ENCODE measurements around the gene TMEM33. TPM values are rescaled to one million over a fixed set of nuclear protein-coding genes. Genes with fewer than 3 reads are reported as not detected.

TMEM33 gene
- total and polyA plus RNA-seq, 2 of the 8 experiments (the other 6 are each of a cell fraction or from before 2014, with no cell fraction given) = 72.5 to 94.4 TPM

- no peak overlapping the region for H3K9ac ChIP-seq (replicated peaks in 1 of 4; ENCODE audit: extremely low read depth in 1 of 4, low read depth in 3 of 4, low read length in 3 of 4)
- no peaks in the 10 kb centered on the region for H3K36me3 ChIP-seq (ENCODE audit: control insufficient read depth in 2 of 4, insufficient read depth in 4 of 4, low read length in 3 of 4)
- H3K79me2 ChIP-seq (ENCODE audit: control insufficient read depth in 1 of 2, insufficient read depth in 2 of 2, low read length in 2 of 2) = no peaks in the 10 kb centered on the region
- 91% methylated on average over 1 of the region's 1 CpG; no CpG with 5 or more reads in 1 of the 2 experiments for WGBS, 2 experiments (ENCODE audit: extremely low coverage in 1 of 2, insufficient coverage in 1 of 2, insufficient read length in 1 of 2, insufficient replicate concordance in 2 of 2, low coverage in 1 of 2, low lambda C conversion rate in 2 of 2, missing lambda C conversion rate in 1 of 2)
- no peak overlapping the region for H3K23ac ChIP-seq (ENCODE audit: insufficient read length)
- H2BK12ac ChIP-seq (ENCODE audit: low read depth, low read length) = no peak overlapping the region
- no peak overlapping the region for H4K8ac ChIP-seq (ENCODE audit: extremely low read depth, insufficient read depth, low read length)
- no peak overlapping the region for H3K4me3 ChIP-seq (ENCODE audit: extremely low read depth in 1 of 4, insufficient read depth in 2 of 4, low read depth in 3 of 4, low read length in 4 of 4)
- H2BK20ac ChIP-seq (ENCODE audit: low read length) = no peak overlapping the region
- no peak overlapping the region for H4K5ac ChIP-seq (ENCODE audit: insufficient read length, low read depth, low read length)
- H3K23me2 ChIP-seq (ENCODE audit: low read depth, low read length) = no peaks in the 10 kb centered on the region
- H2BK5ac ChIP-seq (ENCODE audit: low read depth, low read length) = no peak overlapping the region
- no peak overlapping the region for H3K4me2 ChIP-seq (ENCODE audit: insufficient read depth in 1 of 2, low read depth in 2 of 2, low read length in 2 of 2)
- H2BK15ac ChIP-seq (ENCODE audit: low read length) = no peak overlapping the region
- H3K79me1 ChIP-seq (ENCODE audit: low read depth, low read length) = no peaks in the 10 kb centered on the region
- H2AK5ac ChIP-seq (ENCODE audit: low read depth, low read length) = no peak overlapping the region
- peaks cover 0 to 2% of the 10 kb centered on the region in 2 experiments for H4K20me1 ChIP-seq (replicated peaks in 1 of 2; ENCODE audit: control insufficient read depth in 1 of 2, insufficient read depth in 2 of 2, low read length in 2 of 2)
- POLR2A ChIA-PET (ENCODE audit: partially characterized antibody) = no interaction called here
- CTCF ChIA-PET (ENCODE audit: partially characterized antibody) = interaction anchor here (0.6 to 7.6 kb wide), 19 partner anchors 8 to 796 kb away, joined by 3 to 58 read pairs (median 6); no protein-coding TSS in a partner anchor
- DNase-seq (ENCODE audit: low read depth in 1 of 2, low spot score in 2 of 2) = no peak
- no peak overlapping the region for H4K91ac ChIP-seq (replicated peaks; ENCODE audit: insufficient read length, low read length)
- H3K4ac ChIP-seq (replicated peaks; ENCODE audit: insufficient read length, low read depth, low read length) = no peak overlapping the region
- H3K27me3 ChIP-seq (replicated peaks in 1 of 4; ENCODE audit: control insufficient read depth in 3 of 4, extremely low read depth in 1 of 4, insufficient read depth in 3 of 4, low read length in 3 of 4) = peaks cover 2 to 12% (median 10%) of the 10 kb centered on the region in 4 experiments; a peak in 6 of 7 replicates
- no peak overlapping the region for H2BK120ac ChIP-seq (replicated peaks; ENCODE audit: low read depth, low read length)
- H2AFZ ChIP-seq (ENCODE audit: low read length) = no peak overlapping the region
- H3K56ac ChIP-seq (replicated peaks; ENCODE audit: insufficient read length, low read depth, low read length) = no peak overlapping the region
- H3K4me1 ChIP-seq (replicated peaks in 1 of 4; ENCODE audit: control insufficient read depth in 3 of 4, insufficient read depth in 4 of 4, low read length in 3 of 4) = no peaks in the 10 kb centered on the region
- no peak overlapping the region for H3K14ac ChIP-seq (ENCODE audit: insufficient read length)
- no peak overlapping the region for H3K27ac ChIP-seq (ENCODE audit: low read depth, low read length)
- FAIRE-seq = no peak
- H3K18ac ChIP-seq (ENCODE audit: extremely low read depth, low read length) = no peak overlapping the region
- H3K9me3 ChIP-seq (ENCODE audit: insufficient read depth in 2 of 2, low read depth in 1 of 2, low read length in 1 of 2) = no peaks in the 10 kb centered on the region
- no peak for TF ChIP-seq TCF12 (IDR thresholded peaks at IDR 0.05; ENCODE audit: low read depth, low read length)
- TF ChIP-seq TAF1 (IDR thresholded peaks at IDR 0.05; ENCODE audit: low read depth, low read length) = no peak
- TF ChIP-seq RXRA (IDR thresholded peaks at IDR 0.05; ENCODE audit: insufficient read depth, low read depth, low read length) = no peak
- TF ChIP-seq FOSL1 (IDR thresholded peaks at IDR 0.05; ENCODE audit: insufficient read depth, low read depth, low read length) = no peak
- TF ChIP-seq E2F6 (IDR thresholded peaks at IDR 0.05) = no peak
- TF ChIP-seq SP4 (IDR thresholded peaks at IDR 0.05; ENCODE audit: low read length) = no peak
- no peak for TF ChIP-seq JUN (IDR thresholded peaks at IDR 0.05; ENCODE audit: low read depth, low read length)
- TF ChIP-seq CBX5 (IDR thresholded peaks at IDR 0.05; ENCODE audit: low read depth, low read length) = no peak
- TF ChIP-seq CREB1 (IDR thresholded peaks at IDR 0.05) = no peak
- no peak for TF ChIP-seq GTF2F1 (IDR thresholded peaks at IDR 0.05; ENCODE audit: borderline replicate concordance, low read depth, low read length)
- TF ChIP-seq, protein P1, sequence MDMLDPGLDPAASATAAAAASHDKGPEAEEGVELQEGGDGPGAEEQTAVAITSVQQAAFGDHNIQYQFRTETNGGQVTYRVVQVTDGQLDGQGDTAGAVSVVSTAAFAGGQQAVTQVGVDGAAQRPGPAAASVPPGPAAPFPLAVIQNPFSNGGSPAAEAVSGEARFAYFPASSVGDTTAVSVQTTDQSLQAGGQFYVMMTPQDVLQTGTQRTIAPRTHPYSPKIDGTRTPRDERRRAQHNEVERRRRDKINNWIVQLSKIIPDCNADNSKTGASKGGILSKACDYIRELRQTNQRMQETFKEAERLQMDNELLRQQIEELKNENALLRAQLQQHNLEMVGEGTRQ (IDR thresholded peaks at IDR 0.05; ENCODE audit: low read length) = no peak
- TF ChIP-seq SP2 (IDR thresholded peaks at IDR 0.05; ENCODE audit: low read length) = no peak
- TF ChIP-seq CTBP2 (IDR thresholded peaks at IDR 0.05; ENCODE audit: borderline replicate concordance, insufficient read depth, insufficient read length, low read length) = no peak
Observed at GRCh38 chr4:41888687-41889074, 46.5 kb upstream of the TMEM33 start.

All from H1 (cell line).